Right lobe of liver (tissue), 6 donors: Measurements from ENCODE around the gene ZDHHC14. TPM values are rescaled to one million over a fixed set of nuclear protein-coding genes. Genes with fewer than 3 reads are reported as not detected.

Source experiments
- ATAC-seq, 4 donors: fragments of 200-7000 bp; cut with Tn5 transposase; one replicate each; pipeline ENCODE4 v1.9.1; 2020; ENCODE audit warnings: mild to moderate bottlenecking in 4 of 4, moderate library complexity in 4 of 4
- DNase-seq, 3 donors: peaks; one replicate each; pipeline ENCODE4 v3.0.0-alpha.2; 2020
- H3K27ac ChIP-seq, 3 donors: fragments of 200-600 bp; one replicate each; pipeline ENCODE4 v1.8.0; 2022
- H3K27me3 ChIP-seq, 2 donors: fragments of 200-600 bp; one replicate each; pipeline ENCODE4 v1.8.0; 2022
- H3K36me3 ChIP-seq, 4 donors: fragments of 200-600 bp; sonication (generic) in 1 of 4; one replicate each; pipeline versions ENCODE4 v1.5.1 to v1.8.0; 2017 to 2022; ENCODE audit warnings: control low read depth in 1 of 4
- H3K4me1 ChIP-seq, 4 donors: fragments of 200-600 bp; sonication (generic) in 1 of 4; one replicate each; pipeline versions ENCODE4 v1.5.1 to v1.8.0; 2017 to 2022; ENCODE audit warnings: control low read depth in 1 of 4
- H3K4me3 ChIP-seq, 3 donors: fragments of 200-600 bp; one replicate each; pipeline ENCODE4 v1.8.0; 2022
- H3K9me3 ChIP-seq, 4 donors: fragments of 200-600 bp; sonication (generic) in 1 of 4; one replicate each; pipeline versions ENCODE4 v1.5.1 to v1.8.0; 2017 to 2022; ENCODE audit warnings: control low read depth in 1 of 4
- CTCF ChIP-seq, 4 donors: fragments of 200-600 bp in 3 of 4; fragments of 450-650 bp in 1 of 4; IDR thresholded peaks; one replicate each; pipeline versions ENCODE4 v1.5.1 to v1.8.0; 2016 to 2022; ENCODE audit warnings: antibody characterized with exemption in 4 of 4, mild to moderate bottlenecking in 2 of 4
- POLR2A ChIP-seq: fragments of 450-650 bp; IDR thresholded peaks from one replicate; pipeline ENCODE4 v1.6.1; 2017; ENCODE audit warnings: antibody characterized with exemption, mild to moderate bottlenecking
- WGBS: methylation state at CpG from one replicate; pipeline ENCODE4 v1.1.6; 2018; ENCODE audit warnings: low coverage, low lambda C conversion rate; ENCODE audit not compliant: insufficient coverage; ENCODE audit errors: missing lambda C conversion rate; 5-methylcytosine and 5-hydroxymethylcytosine counted together
- intact Hi-C, 2 donors: fragments of 100-400 bp; cut with DNase I; formaldehyde crosslinking; loops; one replicate each; pipeline versions ENCODE4 v1.11.2 to v1.14.1; 2022
- total RNA-seq, 6 experiments: library from RNA; depleted of rRNA in 2 of 6; stranded (reverse); fragments of >200 nt in 2 of 6; fragmentation: NEBNext Ultra II Directional in 3 of 6; extraction: Animal tissue kit (Norgen Biotek cat#: 25700) in 3 of 6; gene quantifications; one replicate each; pipeline versions ENCODE4 v1.1.0 to v1.2.4, GENCODE V29; 2016 to 2023
- donor health status: DM: no; HTN: yes; CAD: no.
- donor health status: DM: no; HTN: no; CAD: no.
- donor health status: DM: no; HTN: no; CAD: no.
- donor health status: DM: no; HTN: yes; CAD: no.
- donor health status: DM: no; HTN: yes; CAD: no.

ZDHHC14 gene
- total RNA-seq, 6 experiments from 2014 or later: 7.3 to 13.0 (median 10.3) TPM

DNA sequence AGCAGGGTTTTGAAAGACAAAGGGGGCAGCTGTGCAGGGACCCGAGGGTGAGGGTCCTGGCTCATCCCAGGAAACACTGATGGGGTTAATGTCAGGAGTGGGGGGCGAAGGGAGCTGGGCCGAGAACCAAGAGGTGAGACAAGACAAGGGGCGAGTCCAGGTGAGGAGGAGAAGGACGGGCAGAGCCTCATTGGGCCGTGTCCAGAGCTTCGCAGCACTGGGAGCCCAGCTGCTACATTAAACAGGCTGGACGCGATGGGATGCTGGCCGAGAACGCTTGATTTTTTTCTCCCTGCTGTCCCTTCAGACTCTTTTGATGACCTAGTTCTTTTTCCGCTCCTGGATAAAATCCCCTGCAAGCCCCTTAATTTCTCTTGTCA is 269.3 kb downstream of the ZDHHC14 start:
- no peak overlapping the region for H3K4me3 ChIP-seq

DNA sequence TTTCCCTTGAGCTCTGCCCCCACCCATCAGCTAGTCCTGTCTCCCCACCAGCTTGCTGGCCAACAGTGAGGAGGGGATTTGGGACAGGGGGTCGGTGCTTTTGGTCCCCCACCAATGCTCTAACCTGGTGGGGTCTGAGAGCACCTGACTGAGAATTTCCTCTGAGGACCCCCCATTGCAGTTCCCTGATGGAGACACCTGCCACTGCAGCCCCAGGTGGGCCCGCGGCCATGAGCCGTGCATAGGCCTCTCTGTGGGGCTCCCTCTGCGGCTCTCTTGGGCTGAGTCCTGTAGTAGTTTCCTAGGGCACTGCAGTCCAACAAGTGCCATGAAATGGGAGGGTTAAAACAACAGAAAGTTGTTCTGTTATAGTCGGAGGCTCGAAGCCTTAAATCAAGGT is 269.8 kb downstream of the ZDHHC14 start:
- no peaks in the 10 kb centered on the region for H3K4me1 ChIP-seq
- no peaks in the 10 kb centered on the region for H3K9me3 ChIP-seq
- no peaks in the 10 kb centered on the region for H3K27me3 ChIP-seq
- no peak for ATAC-seq
- intact Hi-C loops: no loop called here
- H3K4me3 ChIP-seq: no peak overlapping the region
- no peak for DNase-seq
- WGBS: 60% methylated on average over 1 of the region's 7 CpGs
- TF ChIP-seq CTCF (IDR thresholded peaks at IDR 0.05): no peak
- TF ChIP-seq POLR2A: no peak
- peaks cover 0 to 3% (median 0%) of the 10 kb centered on the region in 4 donors for H3K36me3 ChIP-seq
- H3K27ac ChIP-seq: no peak overlapping the region

More for the DNA sequence above, 269.3 kb downstream of the ZDHHC14 start:
- Histone ChIP-seq H3K9me3 (no peaks in the 10 kb centered on the region), H3K4me1 (no peaks in the 10 kb centered on the region), H3K27me3 (no peaks in the 10 kb centered on the region), H3K36me3 (peaks cover 0 to 3% (median 0%) of the 10 kb centered on the region in 4 donors), H3K27ac (no peak overlapping the region)
- intact Hi-C loops: no loop called here
- ATAC-seq (no peak), DNase-seq (no peak)
- 73% methylated on average over 7 of the region's 12 CpGs for WGBS
- TF ChIP-seq CTCF (IDR thresholded peaks at IDR 0.05) (no peak), POLR2A (no peak)

GRCh38 chr6:157651731-157652490 is 270.9 kb downstream of the ZDHHC14 start:
- WGBS: 90% methylated on average over 11 of the region's 13 CpGs
- H3K36me3 ChIP-seq: peaks cover 0 to 3% (median 0%) of the 10 kb centered on the region in 4 donors
- TF ChIP-seq POLR2A: no peak
- TF ChIP-seq CTCF (IDR thresholded peaks at IDR 0.05): no peak
- DNase-seq (no peak), ATAC-seq (no peak)
- H3K4me1 ChIP-seq: no peaks in the 10 kb centered on the region
- no peak overlapping the region for H3K4me3 ChIP-seq
- no peaks in the 10 kb centered on the region for H3K27me3 ChIP-seq
- no peaks in the 10 kb centered on the region for H3K9me3 ChIP-seq
- no peak overlapping the region for H3K27ac ChIP-seq
- intact Hi-C loops: no loop called here

- WGBS: 85% methylated on average over 12 of the region's 18 CpGs
- no peak overlapping the region for H3K27ac ChIP-seq
- intact Hi-C loops: no loop called here
- H3K36me3 ChIP-seq: no peaks in the 10 kb centered on the region
- no peaks in the 10 kb centered on the region for H3K27me3 ChIP-seq
- H3K4me1 ChIP-seq: no peaks in the 10 kb centered on the region
- TF ChIP-seq POLR2A (no peak), CTCF (IDR thresholded peaks at IDR 0.05) (no peak)
- ATAC-seq (no peak), DNase-seq (no peak)
- H3K4me3 ChIP-seq: no peak overlapping the region
- no peaks in the 10 kb centered on the region for H3K9me3 ChIP-seq
Measured at GRCh38 chr6:157652601-157653363, 271.8 kb downstream of the ZDHHC14 start.
